Glutamatergic neuron (in vitro differentiated cells): ENCODE measurements around the gene AHNAK2. TPM values are rescaled to one million over a fixed set of nuclear protein-coding genes. Genes with fewer than 3 reads are reported as not detected.

Experiments
- DNase-seq: peaks from one replicate; pipeline ENCODE4 v3.0.0; 2022
- H3K27ac Mint-ChIP-seq: one replicate; pipeline ENCODE4 v1.8.0; 2020; ENCODE audit warnings: mild to moderate bottlenecking, mixed read lengths, inconsistent platforms; ENCODE audit not compliant: unreplicated experiment
- H3K27me3 Mint-ChIP-seq: one replicate; pipeline ENCODE4 v1.8.0; 2020; ENCODE audit warnings: mild to moderate bottlenecking, moderate library complexity, mixed read lengths, inconsistent platforms; ENCODE audit not compliant: unreplicated experiment
- H3K36me3 Mint-ChIP-seq: one replicate; pipeline ENCODE4 v1.8.0; 2020; ENCODE audit warnings: mild to moderate bottlenecking, mixed read lengths, inconsistent platforms; ENCODE audit not compliant: unreplicated experiment
- H3K4me1 Mint-ChIP-seq: one replicate; pipeline ENCODE4 v1.8.0; 2020; ENCODE audit warnings: mild to moderate bottlenecking, low read depth, mixed read lengths, inconsistent platforms; ENCODE audit not compliant: unreplicated experiment
- H3K4me3 Mint-ChIP-seq: one replicate; pipeline ENCODE4 v1.8.0; 2020; ENCODE audit warnings: mild to moderate bottlenecking, mixed read lengths, inconsistent platforms; ENCODE audit not compliant: unreplicated experiment
- H3K9me3 Mint-ChIP-seq: one replicate; pipeline ENCODE4 v1.8.0; 2020; ENCODE audit warnings: mild to moderate bottlenecking, moderate library complexity, mixed read lengths, inconsistent platforms; ENCODE audit not compliant: unreplicated experiment
- CTCF ChIP-seq: fragments of 200-600 bp; sonication (generic); IDR thresholded peaks from one replicate; pipeline ENCODE4 v1.5.0; 2021; ENCODE audit not compliant: partially characterized antibody, unreplicated experiment
- total RNA-seq: library from RNA; stranded (reverse); fragmentation: NEBNext Ultra II Directional; extraction: Animal tissue kit (Norgen Biotek cat#: 25700); gene quantifications from one replicate; pipeline ENCODE4 v1.2.1, GENCODE V29; 2021; ENCODE audit not compliant: unreplicated experiment

Gene AHNAK2
- total RNA-seq, 1 donor from 2014 or later, result 44.8 TPM

GRCh38 chr14:104935955-104936354, 42.2 kb downstream of the AHNAK2 start:
- Mint-ChIP-seq H3K4me3 (no peak overlapping the region), H3K27ac (no peak overlapping the region), H3K27me3 (peaks cover 14% of the 10 kb centered on the region), H3K9me3 (peaks cover 20% of the 10 kb centered on the region), H3K4me1 (peaks cover 2% of the 10 kb centered on the region), H3K36me3 (peaks cover 19% of the 10 kb centered on the region)
- DNase-seq, result peak; percentile 7
- no peak for TF ChIP-seq CTCF

GRCh38 chr14:104935026-104935650, 43.0 kb downstream of the AHNAK2 start:
- DNase-seq, result peak; percentile 4
- no peak for TF ChIP-seq CTCF
- Mint-ChIP-seq H3K4me3 (no peak overlapping the region), H3K27ac (no peak overlapping the region), H3K4me1 (peaks cover 2% of the 10 kb centered on the region), H3K27me3 (peaks cover 14% of the 10 kb centered on the region), H3K9me3 (peaks cover 15% of the 10 kb centered on the region), H3K36me3 (peaks cover 14% of the 10 kb centered on the region)

GRCh38 chr14:104933746-104934733, 44.1 kb downstream of the AHNAK2 start:
- H3K9me3 Mint-ChIP-seq, result peaks cover 15% of the 10 kb centered on the region
- no peak overlapping the region for H3K27ac Mint-ChIP-seq
- peak; percentile 31 for DNase-seq
- peaks cover 17% of the 10 kb centered on the region for H3K27me3 Mint-ChIP-seq
- no peak for TF ChIP-seq CTCF
- H3K36me3 Mint-ChIP-seq, result peaks cover 14% of the 10 kb centered on the region
- peak overlapping the region; percentile 63 for H3K4me3 Mint-ChIP-seq
- H3K4me1 Mint-ChIP-seq, result peaks cover 2% of the 10 kb centered on the region

- Mint-ChIP-seq H3K9me3 (peaks cover 8% of the 10 kb centered on the region), H3K27ac (no peak overlapping the region), H3K4me3 (no peak overlapping the region), H3K4me1 (peaks cover 2% of the 10 kb centered on the region), H3K36me3 (peaks cover 9% of the 10 kb centered on the region), H3K27me3 (peaks cover 13% of the 10 kb centered on the region)
- peak; percentile 80 for TF ChIP-seq CTCF
- peak; percentile 92 for DNase-seq
These were observed 45.2 kb downstream of the AHNAK2 start for GRCh38 chr14:104932676-104933631.
